Left lobe of liver (tissue), 2 donors: ENCODE measurements around the gene DHRS12. TPM values are rescaled to one million over a fixed set of nuclear protein-coding genes. Genes with fewer than 3 reads are reported as not detected.
"Not testable (repeated sequence)": the region's sequence is repeated elsewhere in the genome, so short reads cannot be mapped to it uniquely, and the experiment has no call there.

Experiments
- ATAC-seq: fragments of 200-7000 bp; cut with Tn5 transposase; one replicate; pipeline ENCODE4 v1.9.1; 2020; ENCODE audit warnings: mild to moderate bottlenecking, moderate library complexity
- DNase-seq: peaks from one replicate; pipeline ENCODE4 v3.0.0-alpha.2; 2020; ENCODE audit warnings: low spot score
- total RNA-seq: library from RNA; stranded (reverse); gene quantifications from one replicate; pipeline ENCODE4 v1.2.1, GENCODE V29; 2021
- donor health status: DM: no; HTN: no; CAD: no; lungs with moderate emphysema.
- donor health status: DM: no; HTN: yes; CAD: no.

DHRS12 gene
- total RNA-seq, 1 donor from 2014 or later, result 14.8 TPM

DNA sequence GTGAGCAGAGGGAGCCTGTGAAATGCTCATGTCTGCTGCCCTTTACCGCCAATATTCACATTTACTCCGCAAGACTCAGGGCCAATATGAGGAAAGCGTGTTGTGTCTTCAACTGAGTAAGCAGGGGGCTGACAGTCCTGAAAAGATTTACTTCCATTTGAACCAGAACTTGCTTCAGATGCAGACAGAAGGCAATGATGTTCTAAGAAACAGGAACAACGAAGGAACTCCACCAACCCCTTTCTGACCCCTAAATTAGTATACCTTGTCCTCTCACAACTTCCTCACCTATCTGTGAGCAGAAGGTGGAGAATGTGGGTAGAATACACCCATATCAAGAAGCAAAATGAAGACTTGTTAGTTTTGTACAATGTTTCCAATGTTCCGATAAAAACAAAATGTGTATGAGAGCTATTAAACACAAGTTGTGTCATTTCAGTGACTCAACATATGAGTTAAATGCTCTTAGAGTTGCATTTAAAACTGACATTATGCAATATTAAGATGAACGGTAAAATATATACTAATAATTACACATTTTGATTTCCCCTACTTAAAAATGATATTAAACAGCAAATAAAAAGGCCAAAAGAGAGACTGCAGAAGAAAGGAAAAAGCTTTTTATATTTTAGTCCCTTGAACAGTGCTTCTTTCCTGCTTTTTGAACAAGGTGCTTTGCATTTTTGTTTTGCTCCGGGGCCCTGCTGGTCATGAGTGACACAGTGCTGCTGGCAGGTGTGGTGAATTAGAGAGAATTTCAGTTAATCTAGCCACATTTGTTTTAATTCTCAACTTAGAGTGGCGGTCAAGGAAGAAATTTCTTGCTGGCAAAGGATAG, 25.0 kb upstream of the DHRS12 start:
- no peak for ATAC-seq

GRCh38 chr13:51827254-51827653, 23.3 kb upstream of the DHRS12 start:
- ATAC-seq (no peak), DNase-seq (no peak)

More for the DNA sequence above, 25.0 kb upstream of the DHRS12 start:
- DNase-seq, result no peak

- no peak for DNase-seq
- no peak for ATAC-seq
Observed at GRCh38 chr13:51826606-51827005, 22.6 kb upstream of the DHRS12 start.

DNA sequence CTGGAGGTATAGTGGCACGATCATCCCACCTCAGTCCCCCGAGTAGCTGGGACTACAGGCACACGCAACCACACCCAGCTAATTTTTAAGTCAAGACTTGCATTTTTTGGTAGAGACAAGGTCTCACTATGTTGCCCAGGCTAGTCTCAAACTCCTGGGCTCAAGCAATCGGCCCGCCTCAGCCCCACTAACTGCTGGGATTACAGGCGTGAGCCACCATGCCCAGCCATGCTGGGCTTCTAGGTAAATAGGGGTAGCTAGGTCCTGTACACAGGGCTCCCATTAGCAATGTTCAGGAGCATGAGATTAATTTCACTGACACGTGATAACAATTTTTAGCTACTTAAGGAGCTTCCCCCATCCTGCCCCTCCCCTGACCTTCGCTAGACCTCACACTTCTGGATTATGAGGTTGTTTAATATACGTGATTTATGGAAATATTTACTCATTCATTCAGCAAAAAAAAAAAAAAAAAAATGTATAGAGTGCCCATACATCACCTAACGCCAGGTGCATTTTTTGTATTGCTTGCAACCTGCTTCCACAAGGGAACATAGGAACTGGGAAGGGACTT, 21.8 kb upstream of the DHRS12 start:
- no peak for DNase-seq
- no peak for ATAC-seq

GRCh38 chr13:51825165-51825592, 21.2 kb upstream of the DHRS12 start:
- no peak for ATAC-seq
- no peak for DNase-seq

DNA sequence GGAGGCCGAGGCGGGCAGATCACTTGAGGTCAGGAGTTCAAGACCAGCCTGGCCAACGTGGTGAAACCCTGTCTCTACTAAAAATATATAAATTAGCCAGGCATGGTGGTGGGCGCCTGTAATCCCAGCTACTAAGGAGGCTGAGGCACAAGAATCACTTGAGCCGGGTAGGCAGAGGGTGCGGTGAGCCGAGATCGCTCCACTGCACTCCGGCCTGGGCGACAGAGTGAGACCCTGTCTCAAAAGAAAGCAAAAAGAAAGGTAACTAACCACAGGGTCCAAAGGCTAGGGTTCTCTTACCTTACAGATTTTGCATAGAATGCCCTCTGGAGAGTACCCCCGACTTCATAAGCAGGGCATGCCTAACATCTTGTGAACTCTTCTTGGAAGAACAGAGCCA, 20.7 kb upstream of the DHRS12 start:
- not testable (repeated sequence) for ATAC-seq, DNase-seq

DNA sequence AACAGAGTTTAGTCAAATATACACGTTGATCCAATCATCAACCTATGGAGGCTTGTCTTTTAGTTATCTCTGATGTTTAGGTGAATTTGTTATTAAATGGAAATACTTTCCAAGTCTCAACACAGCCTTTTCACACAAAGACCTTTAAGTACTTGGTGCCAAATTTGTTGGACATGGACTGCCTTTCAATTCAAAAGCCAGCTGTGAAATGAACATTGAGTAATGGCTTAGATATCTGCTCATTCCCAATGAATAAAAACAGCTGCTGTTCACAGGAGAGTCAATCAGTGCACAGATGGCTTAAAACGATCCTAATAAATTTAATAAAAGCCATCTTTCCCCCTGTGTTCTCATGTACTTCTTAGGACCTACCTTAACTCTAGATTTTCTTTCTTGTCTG, 19.9 kb upstream of the DHRS12 start:
- DNase-seq (no peak), ATAC-seq (no peak)

- DNase-seq, result no peak
- ATAC-seq, result no peak
Observed at GRCh38 chr13:51823359-51823758, 19.4 kb upstream of the DHRS12 start.

- ATAC-seq (no peak), DNase-seq (no peak)
Observed at GRCh38 chr13:51822106-51822815, 18.3 kb upstream of the DHRS12 start.

DNA sequence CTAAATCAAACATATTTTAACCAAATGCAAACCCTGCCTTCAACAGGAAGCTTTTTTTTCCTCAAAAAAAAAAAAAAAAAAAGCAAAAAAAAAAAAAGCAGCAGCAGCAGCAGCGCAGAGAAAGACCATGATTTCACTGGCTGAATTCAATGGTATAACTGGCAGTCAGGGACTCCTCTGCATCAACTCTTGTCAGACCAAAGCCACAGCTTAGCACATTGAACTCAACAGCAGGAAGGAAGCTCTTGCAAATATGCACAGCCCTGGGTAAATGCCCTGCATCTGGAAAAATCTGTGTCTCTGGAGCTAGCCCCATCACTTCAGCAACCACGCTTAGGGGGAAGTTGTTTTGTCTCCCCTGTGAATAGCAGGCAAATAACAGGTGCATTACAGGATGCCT, 17.6 kb upstream of the DHRS12 start:
- ATAC-seq (no peak), DNase-seq (no peak)

DNA sequence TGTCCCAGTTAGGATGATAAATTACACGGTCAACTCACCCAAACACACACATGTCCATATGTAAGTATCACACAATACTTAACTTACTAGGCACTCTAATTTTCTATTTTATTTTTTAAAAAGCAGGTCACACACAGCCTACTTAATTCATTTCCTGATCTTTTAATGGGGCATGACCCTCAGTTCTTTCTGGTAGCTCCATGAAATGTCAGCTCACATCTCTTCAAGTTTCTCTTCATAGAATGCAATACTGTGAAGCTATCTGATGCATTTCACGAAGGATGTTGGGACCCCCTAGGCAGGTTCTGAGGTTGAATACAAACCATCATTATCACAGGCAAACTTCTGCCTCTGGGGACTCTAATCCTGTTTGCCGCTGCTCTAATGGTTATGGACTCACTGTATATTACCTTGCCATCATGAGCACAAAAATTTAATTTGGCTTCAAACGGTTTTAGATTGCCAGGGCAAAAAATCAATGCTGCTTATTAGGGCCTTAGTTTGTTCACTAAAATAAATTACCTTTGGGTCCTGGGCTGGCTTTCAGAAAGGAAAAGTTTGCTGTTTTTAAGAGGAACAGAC, 16.1 kb upstream of the DHRS12 start:
- no peak for ATAC-seq
- no peak for DNase-seq

DNA sequence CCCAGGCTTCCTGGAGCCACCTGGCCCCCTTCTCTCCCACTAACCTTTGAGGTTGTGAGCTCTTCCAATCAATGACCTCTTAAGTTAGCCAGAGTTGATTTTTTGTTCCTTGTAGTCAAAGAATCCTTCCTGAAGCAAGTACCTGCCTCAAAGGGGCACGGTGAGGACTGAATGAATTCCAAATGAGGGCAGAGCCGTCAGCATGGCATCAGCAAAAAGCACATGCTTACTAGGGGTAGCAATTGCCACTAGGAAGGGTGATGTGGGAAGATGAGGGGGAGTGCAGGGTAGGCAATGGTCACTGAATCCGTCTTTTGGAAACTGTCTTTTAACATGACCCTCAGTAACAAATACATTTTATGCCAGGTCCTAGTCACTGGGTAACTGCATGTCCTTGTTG, 15.6 kb upstream of the DHRS12 start:
- no peak for DNase-seq
- ATAC-seq, result no peak

- DNase-seq (no peak), ATAC-seq (no peak)
Observed at GRCh38 chr13:51818781-51819511, 15.0 kb upstream of the DHRS12 start.

DNA sequence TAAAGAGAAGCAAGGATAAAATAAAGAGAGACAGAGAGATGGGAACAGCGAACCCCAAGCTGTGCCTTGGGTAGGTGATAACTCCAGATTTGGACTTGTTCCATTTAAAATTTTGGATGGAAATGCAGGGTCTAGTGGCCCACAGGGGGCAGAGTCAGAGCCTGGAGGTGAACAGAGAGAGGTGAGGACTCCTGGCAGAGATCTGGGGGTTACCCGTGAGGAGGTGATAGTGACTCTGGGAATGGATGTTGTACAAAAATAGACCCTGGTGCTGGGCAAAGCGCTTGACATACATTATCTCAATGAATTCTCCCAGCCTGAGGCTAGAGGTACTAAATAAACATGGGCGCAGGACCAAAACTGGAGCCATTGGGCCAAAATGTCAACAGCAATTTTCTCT, 14.3 kb upstream of the DHRS12 start:
- DNase-seq, result no peak
- ATAC-seq, result no peak

DNA sequence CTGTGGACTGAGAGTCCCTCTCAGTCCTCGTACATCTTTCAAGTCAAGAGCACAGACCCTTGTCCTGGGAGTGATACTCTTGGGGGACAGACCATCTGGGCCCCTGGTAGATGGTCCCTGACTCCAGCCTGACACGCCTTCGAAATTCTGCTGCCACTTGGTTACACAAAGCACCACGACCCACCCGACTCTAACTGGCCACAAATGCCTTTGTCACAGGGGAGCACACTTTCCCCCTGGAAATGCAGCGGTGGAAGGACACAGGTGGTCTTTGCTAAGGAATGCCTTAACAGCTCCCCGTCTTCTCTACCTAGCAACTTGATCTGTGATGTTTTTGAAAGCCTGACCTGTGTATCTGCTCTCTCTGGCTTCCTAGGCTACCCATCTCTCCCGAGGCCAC, 13.8 kb upstream of the DHRS12 start:
- ATAC-seq, result no peak
- no peak for DNase-seq

DNA sequence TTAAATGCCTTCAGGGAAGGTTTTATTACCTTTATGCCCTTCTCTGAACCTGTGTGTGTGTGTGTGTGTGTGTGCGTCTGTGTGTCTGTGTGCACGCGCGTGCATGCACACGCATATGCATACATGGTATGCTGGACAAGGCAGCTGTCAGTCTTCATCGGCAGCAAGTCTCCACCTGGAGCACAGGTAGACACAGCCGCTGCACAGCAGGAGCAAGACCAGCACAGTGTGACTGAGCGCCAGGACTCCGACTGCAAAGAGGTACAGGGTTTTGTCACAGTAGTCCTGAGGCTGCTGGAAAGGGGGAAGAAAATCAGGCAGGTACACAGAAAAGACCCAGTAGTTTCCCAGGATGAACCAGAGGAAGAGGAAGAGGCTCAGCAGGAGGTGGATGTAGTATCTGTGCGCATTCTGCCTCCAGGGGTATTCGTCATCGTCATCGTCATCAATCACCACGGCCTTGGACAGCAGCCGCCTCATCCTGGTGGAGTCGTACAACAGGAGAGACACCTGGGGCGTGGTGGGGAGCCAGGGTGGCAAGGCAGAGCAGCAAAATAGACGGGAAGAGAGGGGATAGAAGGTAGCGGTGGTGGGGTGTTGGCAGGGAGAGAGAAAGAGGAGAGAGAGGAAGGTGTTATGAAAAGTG, 12.8 kb upstream of the DHRS12 start:
- ATAC-seq (no peak), DNase-seq (no peak)

DNA sequence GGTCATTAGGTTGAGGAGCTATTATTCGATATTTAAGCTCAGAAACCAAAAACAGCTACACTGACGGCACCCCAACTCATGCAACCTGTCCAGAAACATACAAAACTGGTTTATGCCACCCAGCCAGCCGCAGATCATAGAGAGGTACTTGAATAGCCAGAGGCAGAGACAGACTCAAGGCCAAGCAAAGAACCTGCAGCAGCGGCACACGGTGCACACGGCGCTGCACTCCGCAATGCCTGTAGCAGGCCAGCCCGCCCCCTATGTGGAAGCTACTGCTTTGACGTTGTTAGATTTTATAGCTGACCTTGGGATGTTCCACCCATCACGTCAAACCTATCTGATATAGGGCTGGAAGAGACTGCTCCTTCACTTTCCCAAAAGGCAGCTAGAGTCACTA, 11.9 kb upstream of the DHRS12 start:
- no peak for DNase-seq
- no peak for ATAC-seq

- ATAC-seq (peak; percentile 95), DNase-seq (peak; percentile 74)
Observed at GRCh38 chr13:51814825-51815650, 11.1 kb upstream of the DHRS12 start.

- ATAC-seq (no peak), DNase-seq (no peak)
Observed at GRCh38 chr13:51814071-51814470, 10.1 kb upstream of the DHRS12 start.
